Calu3 (cell line): Measurements from ENCODE around the gene KITLG. TPM values are rescaled to one million over a fixed set of nuclear protein-coding genes. Genes with fewer than 3 reads are reported as not detected.
A peak's percentile ranks its signal among the peaks of the same experiment; 100 is the strongest.

Source experiments
- BruUV-seq: library from RNA; stranded (reverse); fragments of 400-500 nt; replicated peaks from 2 replicates; lab custom pipeline; 2021; lab: Mats Ljungman, UMichigan
- CTCF ChIA-PET: fragments of 300-600 bp; sonication (Branson Sonifier 250); formaldehyde crosslinking; loops from one replicate; lab custom pipeline; 2022; ENCODE audit warnings: antibody characterized with exemption; lab: Charles Lee
- DNase-seq: peaks from one replicate; pipeline ENCODE4 v3.0.0; 2022
- H3K27ac Mint-ChIP-seq: one replicate; pipeline ENCODE4 v1.8.0; 2022; ENCODE audit warnings: mixed read lengths; ENCODE audit not compliant: unreplicated experiment
- H3K27me3 Mint-ChIP-seq: one replicate; pipeline ENCODE4 v1.8.0; 2022; ENCODE audit warnings: mixed read lengths; ENCODE audit not compliant: unreplicated experiment
- H3K36me3 Mint-ChIP-seq: one replicate; pipeline ENCODE4 v1.8.0; 2022; ENCODE audit warnings: mild to moderate bottlenecking, moderate library complexity, mixed read lengths; ENCODE audit not compliant: insufficient read depth, unreplicated experiment
- H3K4me1 Mint-ChIP-seq: one replicate; pipeline ENCODE4 v1.8.0; 2022; ENCODE audit warnings: mild to moderate bottlenecking, low read depth, mixed read lengths; ENCODE audit not compliant: unreplicated experiment
- H3K4me3 Mint-ChIP-seq: one replicate; pipeline ENCODE4 v1.8.0; 2022; ENCODE audit warnings: mild to moderate bottlenecking, low read depth, moderate library complexity, mixed read lengths; ENCODE audit not compliant: unreplicated experiment
- H3K9me3 Mint-ChIP-seq: one replicate; pipeline ENCODE4 v1.8.0; 2022; ENCODE audit warnings: low read depth, mixed read lengths; ENCODE audit not compliant: unreplicated experiment
- CTCF ChIP-seq: fragments of 200-600 bp; IDR thresholded peaks from one replicate; pipeline ENCODE4 v1.8.0; 2022; ENCODE audit warnings: antibody characterized with exemption; ENCODE audit not compliant: unreplicated experiment
- intact Hi-C: fragments of 100-400 bp; cut with micrococcal nuclease; formaldehyde crosslinking; loops from one replicate; pipeline ENCODE4 v1.10.0; 2022; ENCODE audit not compliant: unreplicated experiment
- total RNA-seq: library from RNA; stranded (reverse); gene quantifications from 2 replicates; pipeline ENCODE4 v1.2.3, GENCODE V29; 2022

KITLG gene
- total RNA-seq, 1 experiment from 2014 or later, result 29.9 TPM

- H3K27ac Mint-ChIP-seq, result no peak overlapping the region
- H3K27me3 Mint-ChIP-seq, result no peaks in the 10 kb centered on the region
- no peak overlapping the region for H3K4me3 Mint-ChIP-seq
- peaks cover 7% of the 10 kb centered on the region for H3K36me3 Mint-ChIP-seq
- DNase-seq, result no peak
- intact Hi-C loops, result no loop called here
- no peaks in the 10 kb centered on the region for H3K4me1 Mint-ChIP-seq
- TF ChIP-seq CTCF, result no peak
- H3K9me3 Mint-ChIP-seq, result peaks cover 2% of the 10 kb centered on the region
- no TSS peak for BruUV-seq
- CTCF ChIA-PET, result no interaction called here
These were observed 4.8 kb upstream of the KITLG start for GRCh38 chr12:88585077-88585476.

GRCh38 chr12:88579601-88580050, 645 bp downstream of the KITLG start:
- peak; percentile 52 for DNase-seq
- CTCF ChIA-PET, result interaction anchor here (0.5 to 2.1 kb wide), 8 partner anchors 12 to 438 kb away, joined by 3 to 10 read pairs (median 4); partner anchors contain the start of genes CEP290 and TMTC3
- H3K27ac Mint-ChIP-seq, result peak overlapping the region; percentile 30
- TF ChIP-seq CTCF, result no peak
- H3K9me3 Mint-ChIP-seq, result no peaks in the 10 kb centered on the region
- BruUV-seq, result no TSS peak
- intact Hi-C loops, result loop anchor here (1.0 to 5.0 kb wide), 6 partner anchors 30 to 427 kb away; no protein-coding TSS in a partner anchor
- H3K27me3 Mint-ChIP-seq, result no peaks in the 10 kb centered on the region
- H3K4me3 Mint-ChIP-seq, result peak overlapping the region; percentile 91
- peaks cover 28% of the 10 kb centered on the region for H3K36me3 Mint-ChIP-seq
- peaks cover 34% of the 10 kb centered on the region for H3K4me1 Mint-ChIP-seq

- Mint-ChIP-seq H3K27ac (peak overlapping the region; percentile 30), H3K9me3 (no peaks in the 10 kb centered on the region), H3K4me1 (peaks cover 39% of the 10 kb centered on the region), H3K27me3 (no peaks in the 10 kb centered on the region), H3K4me3 (peak overlapping the region; percentile 91), H3K36me3 (peaks cover 28% of the 10 kb centered on the region)
- intact Hi-C loops, result loop anchor here (1.0 to 5.0 kb wide), 6 partner anchors 30 to 427 kb away; no protein-coding TSS in a partner anchor
- DNase-seq, result peak; percentile 54
- CTCF ChIA-PET, result interaction anchor here (1.3 to 2.1 kb wide), 6 partner anchors 12 to 437 kb away, joined by 4 to 10 read pairs (median 4); partner anchors contain the start of genes CEP290 and TMTC3
- no peak for TF ChIP-seq CTCF
- BruUV-seq, result no TSS peak
These were observed 1.1 kb downstream of the KITLG start for GRCh38 chr12:88579161-88579517.

- CTCF ChIA-PET, result interaction anchor here (0.6 to 1.8 kb wide), 6 partner anchors 10 to 382 kb away, joined by 3 to 13 read pairs (median 4); no protein-coding TSS in a partner anchor
These were observed 1.8 kb downstream of the KITLG start for GRCh38 chr12:88578276-88579160.

More at GRCh38 chr12:88578276-88579160, 1.8 kb downstream of the KITLG start:
- Mint-ChIP-seq H3K4me1 (peaks cover 45% of the 10 kb centered on the region), H3K27ac (peak overlapping the region; percentile 30), H3K4me3 (peak overlapping the region; percentile 91), H3K9me3 (no peaks in the 10 kb centered on the region), H3K27me3 (no peaks in the 10 kb centered on the region), H3K36me3 (peaks cover 28% of the 10 kb centered on the region)
- TF ChIP-seq CTCF, result no peak
- peak; percentile 24 for DNase-seq
- BruUV-seq, result TSS peak; percentile 21
- intact Hi-C loops, result loop anchor here (1.0 to 5.0 kb wide), 6 partner anchors 29 to 426 kb away; no protein-coding TSS in a partner anchor
